ENCODE measurements around the gene KCTD8.

- TF ChIP-seq CTCF (IDR thresholded peaks at IDR 0.05 in 2 of 3, conservative IDR thresholded peaks at IDR 0.05 in 1 of 3; ENCODE audit: borderline replicate concordance in 1 of 3, insufficient read depth in 1 of 3, low read depth in 2 of 3, low read length in 2 of 3) (no peak), EZH2 (IDR thresholded peaks at IDR 0.05) (no peak), POLR2AphosphoS5 (IDR thresholded peaks at IDR 0.05; ENCODE audit: low read depth, low read length) (no peak), FOSL1 (IDR thresholded peaks at IDR 0.05; ENCODE audit: low read depth) (no peak), ATF3 (IDR thresholded peaks at IDR 0.05) (no peak), MAX (IDR thresholded peaks at IDR 0.05) (no peak), RAD21 (IDR thresholded peaks at IDR 0.05; ENCODE audit: low read depth) (no peak), EGR1 (IDR thresholded peaks at IDR 0.05; ENCODE audit: low read depth) (no peak), JUND (IDR thresholded peaks at IDR 0.05) (no peak), YY1 (IDR thresholded peaks at IDR 0.05; ENCODE audit: extremely low read depth, insufficient replicate concordance, low read depth, low read length) (no peak), CBX3 (IDR thresholded peaks at IDR 0.05; ENCODE audit: low read depth) (no peak), SP1 (IDR thresholded peaks at IDR 0.05; ENCODE audit: low read depth) (no peak), CEBPB (IDR thresholded peaks at IDR 0.05; ENCODE audit: low read depth) (no peak)
These were observed 282.7 kb downstream of the KCTD8 start for GRCh38 chr4:44165938-44166337.

All from HCT116 (cell line).